NCI-H1105 (cell line): ENCODE measurements around the gene SLC14A1.

ENCODE experiments used
- DNase-seq: peaks from one replicate; lab custom pipeline; 2025; lab: John Stamatoyannopoulos, UW

Gene SLC14A1

GRCh38 chr18:45722899-45723298 is 1.1 kb upstream of the SLC14A1 start:
- DNase-seq, result peak; percentile 58

GRCh38 chr18:45724601-45725000 is 620 bp downstream of the SLC14A1 start:
- no peak for DNase-seq

GRCh38 chr18:45725336-45725735 is 1.4 kb downstream of the SLC14A1 start:
- no peak for DNase-seq

- DNase-seq, result no peak
These were observed 2.6 kb downstream of the SLC14A1 start for GRCh38 chr18:45726603-45727002.

GRCh38 chr18:45727068-45727467 is 3.1 kb downstream of the SLC14A1 start:
- DNase-seq, result no peak

- DNase-seq, result no peak
These were observed 4.5 kb downstream of the SLC14A1 start for GRCh38 chr18:45728336-45729010.

- no peak for DNase-seq
These were observed 7.0 kb downstream of the SLC14A1 start for GRCh38 chr18:45730832-45731575.

- no peak for DNase-seq
These were observed 7.7 kb downstream of the SLC14A1 start for GRCh38 chr18:45731716-45732115.

- no peak for DNase-seq
These were observed 9.6 kb downstream of the SLC14A1 start for GRCh38 chr18:45733535-45733934.

- DNase-seq, result no peak
These were observed 10.5 kb downstream of the SLC14A1 start for GRCh38 chr18:45734505-45734904.

- DNase-seq, result no peak
These were observed 11.0 kb downstream of the SLC14A1 start for GRCh38 chr18:45734944-45735343.

GRCh38 chr18:45738660-45739059 is 14.7 kb downstream of the SLC14A1 start:
- DNase-seq, result no peak

GRCh38 chr18:45739268-45739667 is 15.3 kb downstream of the SLC14A1 start:
- no peak for DNase-seq

- DNase-seq, result no peak
These were observed 15.9 kb downstream of the SLC14A1 start for GRCh38 chr18:45739848-45740247.

- no peak for DNase-seq
These were observed 17.1 kb downstream of the SLC14A1 start for GRCh38 chr18:45741056-45741455.

- no peak for DNase-seq
These were observed 22.0 kb downstream of the SLC14A1 start for GRCh38 chr18:45745817-45746461.

GRCh38 chr18:45748501-45748900 is 24.5 kb downstream of the SLC14A1 start:
- no peak for DNase-seq

- no peak for DNase-seq
These were observed 26.1 kb downstream of the SLC14A1 start for GRCh38 chr18:45749918-45750689.

- no peak for DNase-seq
These were observed 27.8 kb downstream of the SLC14A1 start for GRCh38 chr18:45751766-45752165.

- DNase-seq, result no peak
These were observed 28.7 kb downstream of the SLC14A1 start for GRCh38 chr18:45752681-45753080.

- DNase-seq, result no peak
These were observed 29.3 kb downstream of the SLC14A1 start for GRCh38 chr18:45753286-45753685.

- DNase-seq, result peak; percentile 37
These were observed 32.0 kb downstream of the SLC14A1 start for GRCh38 chr18:45755934-45756333.
